IPS DF 6.9 (cell line): ENCODE results near the gene ZZZ3.

Experiments used
- DNase-seq: peaks from one replicate; pipeline ENCODE4 v3.0.0-alpha.2; 2013; ENCODE audit warnings: low read depth, low spot score
- H3K27ac ChIP-seq: one replicate; pipeline ENCODE4 v1.5.1; 2013; ENCODE audit warnings: low read length, control low read depth
- H3K27me3 ChIP-seq: 2 replicates; pipeline ENCODE4 v1.6.1; 2013; ENCODE audit warnings: mild to moderate bottlenecking, low read length; ENCODE audit not compliant: control insufficient read depth, insufficient read depth
- H3K36me3 ChIP-seq: 2 replicates; pipeline ENCODE4 v1.6.1; 2013; ENCODE audit warnings: low read length; ENCODE audit not compliant: control insufficient read depth, insufficient read depth
- H3K4me1 ChIP-seq: 2 replicates; pipeline ENCODE4 v1.6.1; 2013; ENCODE audit warnings: low read length; ENCODE audit not compliant: control insufficient read depth, insufficient read depth
- H3K4me3 ChIP-seq: 2 replicates; pipeline ENCODE4 v1.5.1; 2013; ENCODE audit warnings: mild to moderate bottlenecking, low read length
- H3K9me3 ChIP-seq: 2 replicates; pipeline ENCODE4 v1.6.1; 2013; ENCODE audit warnings: low read length, inconsistent platforms; ENCODE audit not compliant: control insufficient read depth, insufficient read depth
- WGBS: extraction: QIAGEN DNeasy Blood & Tissue Kit; methylation state at CpG from one replicate; pipeline ENCODE4 v1.1.7; 2013; ENCODE audit warnings: mixed read lengths, missing lambda C conversion rate; ENCODE audit not compliant: insufficient read length, insufficient coverage; 5-methylcytosine and 5-hydroxymethylcytosine counted together

Gene ZZZ3

DNA sequence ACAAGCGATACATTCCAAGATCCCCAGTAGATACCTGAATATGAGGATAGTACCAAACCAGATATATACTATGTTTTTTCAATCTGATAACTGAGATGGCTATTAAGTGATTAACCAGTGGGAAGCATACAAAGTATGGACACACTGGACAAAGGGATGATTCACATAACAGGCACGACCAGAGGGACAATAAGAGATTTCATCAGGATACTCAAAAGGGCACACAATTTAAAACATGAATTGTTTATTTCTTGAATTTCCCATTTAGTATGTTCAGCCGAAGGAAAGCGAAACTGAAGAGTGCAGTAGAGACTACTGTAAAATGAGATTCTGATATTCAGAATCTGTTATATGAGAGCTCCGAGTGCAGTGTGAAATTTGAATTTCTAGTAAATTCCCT, 10.6 kb downstream of the ZZZ3 start:
- Histone ChIP-seq H3K36me3 (no peaks in the 10 kb centered on the region), H3K27ac (no peak overlapping the region), H3K4me3 (no peak overlapping the region), H3K9me3 (no peaks in the 10 kb centered on the region), H3K4me1 (0 out of 2 replicates have a peak, but pooled peaks cover 1% of the 10 kb centered on the region), H3K27me3 (no peaks in the 10 kb centered on the region)
- no CpG with 5 or more reads among the region's 5 CpGs for WGBS
- no peak for DNase-seq

DNA sequence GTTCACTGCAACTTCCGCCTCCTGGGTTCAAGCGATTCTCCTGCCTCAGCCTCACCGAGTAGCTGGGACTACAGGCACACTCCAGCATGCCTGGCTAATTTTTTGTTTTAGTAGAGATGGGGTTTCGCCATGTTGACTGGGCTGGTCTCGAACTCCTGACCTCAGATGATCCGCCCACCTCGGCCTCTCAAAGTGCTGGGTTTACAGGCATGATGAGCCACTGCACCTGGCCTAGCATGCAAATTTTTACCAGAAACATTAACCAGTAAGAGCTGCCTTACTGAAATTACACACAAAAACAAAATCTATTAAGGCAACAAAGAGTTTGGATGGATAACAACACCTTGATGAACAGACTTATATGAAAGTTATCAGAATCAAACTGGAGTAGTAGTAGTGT, 12.1 kb downstream of the ZZZ3 start:
- H3K9me3 ChIP-seq = no peaks in the 10 kb centered on the region
- WGBS = no CpG with 5 or more reads among the region's 7 CpGs
- H3K27me3 ChIP-seq = no peaks in the 10 kb centered on the region
- no peak for DNase-seq
- no peak overlapping the region for H3K4me3 ChIP-seq
- H3K27ac ChIP-seq = no peak overlapping the region
- H3K36me3 ChIP-seq = no peaks in the 10 kb centered on the region
- H3K4me1 ChIP-seq = 0 out of 2 replicates have a peak, but pooled peaks cover 1% of the 10 kb centered on the region

GRCh38 chr1:77668924-77669449, 13.5 kb downstream of the ZZZ3 start:
- Histone ChIP-seq H3K4me3 (no peak overlapping the region), H3K36me3 (no peaks in the 10 kb centered on the region), H3K4me1 (0 out of 2 replicates have a peak, but pooled peaks cover 1% of the 10 kb centered on the region), H3K9me3 (no peaks in the 10 kb centered on the region), H3K27me3 (no peaks in the 10 kb centered on the region), H3K27ac (no peak overlapping the region)
- WGBS = no CpG with 5 or more reads among the region's 1 CpG
- no peak for DNase-seq

- Histone ChIP-seq H3K36me3 (no peaks in the 10 kb centered on the region), H3K4me3 (no peak overlapping the region), H3K27ac (no peak overlapping the region), H3K27me3 (no peaks in the 10 kb centered on the region), H3K9me3 (no peaks in the 10 kb centered on the region), H3K4me1 (no peaks in the 10 kb centered on the region)
- WGBS = no CpG with 5 or more reads among the region's 3 CpGs
- no peak for DNase-seq
Observed at GRCh38 chr1:77664939-77665516, 17.4 kb downstream of the ZZZ3 start.

DNA sequence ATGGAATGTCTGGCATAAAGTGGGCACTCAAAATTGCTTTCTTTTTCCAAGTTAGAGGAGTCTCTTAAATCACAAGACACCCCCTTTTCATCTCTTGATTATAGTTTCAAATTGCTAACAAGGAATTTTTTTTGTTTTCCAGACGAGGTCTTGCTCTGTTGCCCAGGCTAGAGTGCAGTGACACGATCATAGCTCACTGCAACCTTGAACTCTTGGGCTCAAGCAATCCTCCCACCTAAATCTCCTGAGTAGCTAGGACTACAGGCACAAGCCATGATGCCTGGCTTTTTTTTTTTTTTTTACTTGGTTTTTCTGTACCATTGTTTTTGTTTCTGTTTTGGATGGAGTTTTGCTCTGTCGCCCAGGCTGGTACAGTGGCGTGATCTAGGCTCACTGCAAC, 20.8 kb downstream of the ZZZ3 start:
- WGBS = no CpG with 5 or more reads among the region's 4 CpGs
- no peak for DNase-seq
- no peaks in the 10 kb centered on the region for H3K4me1 ChIP-seq
- no peak overlapping the region for H3K27ac ChIP-seq
- no peaks in the 10 kb centered on the region for H3K27me3 ChIP-seq
- H3K36me3 ChIP-seq = no peaks in the 10 kb centered on the region
- H3K4me3 ChIP-seq = no peak overlapping the region
- no peaks in the 10 kb centered on the region for H3K9me3 ChIP-seq

DNA sequence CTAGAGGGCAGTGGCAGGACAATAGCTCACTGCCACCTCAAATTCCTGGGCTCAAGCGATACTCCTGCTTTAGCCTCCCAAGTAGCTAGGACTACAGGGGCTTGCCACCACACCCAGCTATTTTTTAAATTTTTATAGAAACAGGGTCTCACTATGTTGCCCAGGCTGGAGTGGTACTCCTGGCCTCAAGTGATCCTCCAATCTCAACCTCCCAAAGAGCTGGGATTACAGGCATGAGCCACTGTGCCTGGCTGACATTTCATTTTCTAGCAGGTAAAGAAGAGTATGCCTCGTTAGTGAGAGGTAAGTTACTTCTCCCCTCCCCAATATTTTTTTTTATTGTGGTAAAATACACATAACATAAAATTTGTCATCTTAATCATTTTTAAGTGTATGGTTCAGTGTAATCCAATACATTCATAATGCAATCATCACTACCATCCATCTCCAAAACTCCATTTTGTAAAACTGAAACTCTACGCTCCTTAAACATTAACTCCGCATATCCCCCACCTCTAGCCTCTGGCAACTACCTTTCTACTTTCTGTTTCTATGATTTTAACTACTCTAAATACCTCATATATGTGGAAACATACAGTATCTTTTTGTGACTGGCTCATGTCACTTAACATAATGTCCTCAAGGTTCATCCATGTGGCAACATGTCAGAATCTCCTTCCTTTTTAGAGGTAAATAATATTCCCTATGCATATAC, 22.4 kb downstream of the ZZZ3 start:
- Histone ChIP-seq H3K4me1 (no peaks in the 10 kb centered on the region), H3K9me3 (no peaks in the 10 kb centered on the region), H3K4me3 (no peak overlapping the region), H3K27ac (no peak overlapping the region), H3K36me3 (no peaks in the 10 kb centered on the region), H3K27me3 (no peaks in the 10 kb centered on the region)
- WGBS = 100% methylated on average over 2 of the region's 4 CpGs
- DNase-seq = no peak

- no peak for DNase-seq
- WGBS = no CpG with 5 or more reads among the region's 6 CpGs
- Histone ChIP-seq H3K9me3 (no peaks in the 10 kb centered on the region), H3K27me3 (no peaks in the 10 kb centered on the region), H3K4me1 (no peaks in the 10 kb centered on the region), H3K36me3 (no peaks in the 10 kb centered on the region), H3K4me3 (no peak overlapping the region), H3K27ac (no peak overlapping the region)
Observed at GRCh38 chr1:77658271-77658670, 24.2 kb downstream of the ZZZ3 start.

- H3K4me1 ChIP-seq = no peaks in the 10 kb centered on the region
- no peak overlapping the region for H3K27ac ChIP-seq
- no peaks in the 10 kb centered on the region for H3K27me3 ChIP-seq
- H3K4me3 ChIP-seq = no peak overlapping the region
- no peaks in the 10 kb centered on the region; the same call in 1 of the 2 replicates for H3K9me3 ChIP-seq
- DNase-seq = no peak
- no CpG with 5 or more reads among the region's 2 CpGs for WGBS
- H3K36me3 ChIP-seq = no peaks in the 10 kb centered on the region
Observed at GRCh38 chr1:77655431-77655974, 27.0 kb downstream of the ZZZ3 start.

GRCh38 chr1:77652970-77653516, 29.4 kb downstream of the ZZZ3 start:
- DNase-seq = no peak
- no CpG with 5 or more reads among the region's 6 CpGs for WGBS
- no peaks in the 10 kb centered on the region for H3K4me1 ChIP-seq
- H3K9me3 ChIP-seq = no peaks in the 10 kb centered on the region; the same call in 1 of the 2 replicates
- no peak overlapping the region for H3K27ac ChIP-seq
- no peaks in the 10 kb centered on the region for H3K36me3 ChIP-seq
- H3K27me3 ChIP-seq = no peaks in the 10 kb centered on the region
- H3K4me3 ChIP-seq = no peak overlapping the region

- Histone ChIP-seq H3K4me1 (no peaks in the 10 kb centered on the region), H3K4me3 (no peak overlapping the region), H3K27ac (no peak overlapping the region), H3K36me3 (no peaks in the 10 kb centered on the region), H3K9me3 (no peaks in the 10 kb centered on the region; the same call in 1 of the 2 replicates), H3K27me3 (no peaks in the 10 kb centered on the region)
- no peak for DNase-seq
Observed at GRCh38 chr1:77652268-77652667, 30.2 kb downstream of the ZZZ3 start.
